ENCODE data around the gene CHST5.
A peak's percentile ranks its signal among the peaks of the same experiment; 100 is the strongest.

Gene CHST5

DNA sequence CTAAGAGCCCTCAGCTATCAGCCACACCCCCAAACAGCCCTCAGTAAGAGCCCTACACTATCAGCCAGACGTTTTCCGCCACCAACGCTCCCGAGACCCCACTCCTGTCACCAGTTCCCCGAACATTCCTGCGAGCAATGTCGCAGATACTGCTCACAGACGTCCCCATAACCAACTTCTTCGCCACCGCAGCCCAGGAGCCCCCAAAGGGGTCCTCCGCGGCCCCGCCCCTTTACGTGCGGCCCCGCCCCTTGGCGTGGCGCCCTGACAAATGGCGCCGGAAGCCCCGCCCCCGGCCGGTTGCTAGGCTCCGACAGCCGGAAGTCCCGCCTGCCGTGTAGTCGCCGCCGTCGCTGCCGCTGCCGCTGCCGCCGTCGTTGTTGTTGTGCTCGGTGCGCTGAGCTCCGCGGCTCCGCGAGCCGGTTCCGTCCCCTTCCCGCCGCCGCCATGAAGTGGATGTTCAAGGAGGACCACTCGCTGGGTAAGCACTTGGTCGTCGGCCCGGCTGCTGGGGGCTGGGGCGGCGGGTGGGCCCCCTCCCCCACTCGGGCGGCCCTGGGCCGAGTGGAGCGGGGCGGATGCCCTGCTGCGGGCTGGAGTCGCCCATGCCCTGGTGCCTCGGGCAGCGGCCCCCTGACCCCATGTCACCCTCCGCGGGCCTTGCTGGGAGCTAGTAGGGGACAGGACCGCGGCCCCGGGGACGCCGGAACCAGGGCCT lies 30.3 kb upstream of the CHST5 start, which contains the start of gene GABARAPL2:
GABARAPL2 (plus strand) TSS at position 340 of the 718 bp plus-strand sequence; CDS start at position 448, 108 bp downstream.
- DNase-seq (ENCODE audit: extremely low spot score) = peak; percentile 91
- TF ChIP-seq, protein P1, sequence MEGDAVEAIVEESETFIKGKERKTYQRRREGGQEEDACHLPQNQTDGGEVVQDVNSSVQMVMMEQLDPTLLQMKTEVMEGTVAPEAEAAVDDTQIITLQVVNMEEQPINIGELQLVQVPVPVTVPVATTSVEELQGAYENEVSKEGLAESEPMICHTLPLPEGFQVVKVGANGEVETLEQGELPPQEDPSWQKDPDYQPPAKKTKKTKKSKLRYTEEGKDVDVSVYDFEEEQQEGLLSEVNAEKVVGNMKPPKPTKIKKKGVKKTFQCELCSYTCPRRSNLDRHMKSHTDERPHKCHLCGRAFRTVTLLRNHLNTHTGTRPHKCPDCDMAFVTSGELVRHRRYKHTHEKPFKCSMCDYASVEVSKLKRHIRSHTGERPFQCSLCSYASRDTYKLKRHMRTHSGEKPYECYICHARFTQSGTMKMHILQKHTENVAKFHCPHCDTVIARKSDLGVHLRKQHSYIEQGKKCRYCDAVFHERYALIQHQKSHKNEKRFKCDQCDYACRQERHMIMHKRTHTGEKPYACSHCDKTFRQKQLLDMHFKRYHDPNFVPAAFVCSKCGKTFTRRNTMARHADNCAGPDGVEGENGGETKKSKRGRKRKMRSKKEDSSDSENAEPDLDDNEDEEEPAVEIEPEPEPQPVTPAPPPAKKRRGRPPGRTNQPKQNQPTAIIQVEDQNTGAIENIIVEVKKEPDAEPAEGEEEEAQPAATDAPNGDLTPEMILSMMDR (IDR thresholded peaks at IDR 0.05; ENCODE audit: control extremely low read depth, extremely low read depth, low read depth, missing control alignments) = no peak
- ChIA-PET CTCF (interaction anchor here (1.0 to 4.1 kb wide), 10 partner anchors 9 to 367 kb away, joined by 3 to 26 read pairs (median 6); partner anchors contain the start of genes TMEM170A and TMEM231), POLR2A (interaction anchor here (0.9 to 2.7 kb wide), 5 partner anchors 10 to 101 kb away, joined by 3 to 10 read pairs (median 3); partner anchors contain the start of genes KARS1, TERF2IP, TMEM170A and TMEM231)

DNA sequence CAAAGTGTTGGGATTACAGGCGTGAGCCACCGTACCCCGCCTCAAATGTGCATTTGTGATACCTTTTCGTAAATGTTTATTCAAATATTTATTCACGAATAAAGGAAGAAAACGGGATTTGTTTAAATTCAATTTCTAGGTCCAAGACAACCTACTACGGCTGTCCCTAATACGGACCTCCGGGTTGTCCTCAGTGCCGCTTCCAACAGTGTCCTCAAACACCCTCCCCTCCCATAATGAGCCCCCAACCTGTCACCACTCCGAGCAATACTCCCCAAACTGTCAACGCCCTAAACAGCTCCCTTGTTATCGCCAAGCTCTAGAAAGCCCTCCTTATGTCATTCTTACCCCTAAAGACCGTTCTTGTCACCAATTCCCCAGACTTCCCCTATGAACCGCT lies 29.7 kb upstream of the CHST5 start:
- POLR2A ChIA-PET = interaction anchor here (0.9 to 2.7 kb wide), 6 partner anchors 10 to 101 kb away, joined by 3 to 10 read pairs (median 4); partner anchors contain the start of genes ADAT1, KARS1, TERF2IP and TMEM170A
- TF ChIP-seq, protein P1 (IDR thresholded peaks at IDR 0.05; ENCODE audit: control extremely low read depth, extremely low read depth, low read depth, missing control alignments) = no peak
- DNase-seq (ENCODE audit: extremely low spot score) = no peak
- CTCF ChIA-PET = interaction anchor here (1.0 to 4.1 kb wide), 8 partner anchors 10 to 366 kb away, joined by 3 to 26 read pairs (median 12); partner anchors contain the start of genes TMEM170A and TMEM231

DNA sequence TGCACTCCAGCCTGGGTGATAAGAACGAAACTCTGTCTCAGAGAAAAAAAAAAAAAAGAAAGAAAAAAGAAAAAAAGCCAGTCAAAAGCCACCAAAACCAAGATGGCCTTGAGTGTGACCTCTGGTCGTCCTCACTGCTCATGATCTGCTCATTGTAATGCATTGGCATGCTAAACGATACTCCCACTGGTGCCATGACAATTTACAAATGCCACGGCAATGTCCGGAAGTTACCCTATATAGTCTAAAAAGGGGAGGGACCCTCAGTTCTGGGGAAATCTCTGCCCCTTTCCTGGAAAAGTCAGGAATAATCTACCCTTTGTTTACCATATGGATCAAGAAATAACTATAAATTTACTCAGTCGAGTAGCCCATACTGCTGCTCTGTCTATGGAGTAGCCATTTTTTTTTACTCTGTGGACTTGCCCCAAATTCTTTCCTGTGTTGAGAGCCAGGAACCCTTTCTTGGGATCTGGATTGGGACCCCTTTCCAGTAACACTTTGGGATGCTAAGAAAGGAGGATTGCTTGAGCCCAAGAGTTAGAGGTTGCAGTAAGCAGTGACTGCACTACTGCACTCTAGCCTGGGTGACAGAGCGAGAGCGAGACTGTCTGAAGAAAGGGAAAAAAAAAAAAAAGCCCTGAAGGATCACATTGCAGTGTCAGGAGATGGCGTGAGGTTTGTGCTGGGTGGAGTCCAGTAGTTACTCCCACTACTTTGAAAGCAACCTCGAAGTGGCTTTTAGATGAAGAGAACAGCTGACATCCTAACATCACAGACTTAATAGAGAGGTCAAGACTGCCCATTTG lies 23.9 kb upstream of the CHST5 start:
- POLR2A ChIA-PET = interaction anchor here (0.7 kb wide), 1 partner anchor 153 kb away, joined by 5 read pairs; no protein-coding TSS in a partner anchor
- DNase-seq (ENCODE audit: extremely low spot score) = no peak
- TF ChIP-seq, protein P1 (IDR thresholded peaks at IDR 0.05; ENCODE audit: control extremely low read depth, extremely low read depth, low read depth, missing control alignments) = no peak
- CTCF ChIA-PET = interaction anchor here (0.8 to 13.8 kb wide), 6 partner anchors 10 to 87 kb away, joined by 3 to 104 read pairs (median 3); no protein-coding TSS in a partner anchor

DNA sequence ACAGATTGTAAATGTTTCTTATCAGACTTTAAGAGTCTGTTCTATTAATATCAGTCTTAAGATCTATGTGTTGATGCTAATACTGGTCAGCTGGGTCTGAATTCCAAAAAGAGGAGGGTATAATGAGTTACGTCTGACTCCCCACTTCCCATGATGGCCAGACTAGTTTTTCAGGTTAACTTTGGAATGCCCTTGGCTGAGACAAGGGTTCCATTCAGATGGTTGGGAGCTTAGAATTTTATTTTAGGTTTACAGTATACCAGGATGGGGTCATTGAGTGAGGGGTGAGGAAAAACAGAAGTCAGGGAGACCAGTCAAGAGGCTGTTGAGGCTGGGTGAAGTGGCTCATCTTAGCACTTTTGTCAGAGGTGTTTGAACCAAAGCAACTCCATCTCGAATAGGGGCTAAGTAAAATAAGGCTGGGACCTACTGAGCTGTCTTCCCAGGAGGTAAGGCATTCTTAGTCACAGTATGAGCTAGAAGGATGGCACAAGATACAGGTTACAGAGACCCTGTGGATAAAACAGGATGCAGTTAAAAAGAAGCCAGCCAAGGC lies 23.0 kb upstream of the CHST5 start:
- POLR2A ChIA-PET = no interaction called here
- DNase-seq (ENCODE audit: extremely low spot score) = no peak
- TF ChIP-seq, protein P1 (IDR thresholded peaks at IDR 0.05; ENCODE audit: control extremely low read depth, extremely low read depth, low read depth, missing control alignments) = no peak
- CTCF ChIA-PET = interaction anchor here (0.6 to 13.8 kb wide), 4 partner anchors 12 to 61 kb away, joined by 3 to 104 read pairs (median 3); no protein-coding TSS in a partner anchor

DNA sequence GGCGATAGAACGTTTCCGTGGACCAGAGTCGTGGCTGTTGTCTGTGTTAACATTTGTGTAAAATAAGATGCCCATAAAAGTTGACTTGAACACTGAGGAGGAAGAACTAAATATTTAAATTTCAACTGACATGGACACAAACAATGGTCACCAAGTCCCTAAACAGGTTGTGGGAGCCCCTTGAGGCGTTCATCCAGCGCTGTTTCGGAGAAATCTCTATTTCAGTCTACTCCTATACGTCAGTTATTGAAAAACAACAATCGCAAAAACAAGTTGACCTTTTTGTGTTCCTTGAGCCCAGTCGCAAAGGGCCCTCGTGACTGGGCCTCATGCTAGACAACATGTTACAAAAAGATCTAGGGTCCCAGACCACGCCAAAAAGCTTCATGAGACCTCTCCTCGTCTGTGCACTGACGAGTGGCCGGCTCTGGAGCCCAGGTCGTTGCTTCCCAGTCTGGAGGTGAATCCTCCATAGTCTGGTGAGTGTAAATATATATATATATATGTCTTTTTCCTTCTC lies 20.6 kb upstream of the CHST5 start:
- ChIA-PET CTCF (interaction anchor here (1.0 to 13.8 kb wide), 4 partner anchors 9 to 91 kb away, joined by 5 to 104 read pairs (median 20); partner anchors contain the start of genes ADAT1, GABARAPL2 and TMEM170A), POLR2A (interaction anchor here (1.0 kb wide), 1 partner anchor 9 kb away, joined by 10 read pairs; the partner anchor contains the start of gene GABARAPL2)
- no peak for DNase-seq (ENCODE audit: extremely low spot score)
- TF ChIP-seq, protein P1 (IDR thresholded peaks at IDR 0.05; ENCODE audit: control extremely low read depth, extremely low read depth, low read depth, missing control alignments) = no peak

Data from GM10248 (cell line).